SK-N-SH treated with all-trans-retinoic acid at 6 μM for 48 hours (cell line): ENCODE data around the gene PFKP.

ENCODE experiments used
- ARNTL ChIP-seq: fragments of 450-650 bp; formaldehyde crosslinking; IDR thresholded peaks from 2 replicates; pipeline ENCODE4 v1.5.0; 2020; ENCODE audit warnings: low read depth, mild to moderate bottlenecking, moderate library complexity, borderline replicate concordance
- CREB5 ChIP-seq: fragments of 250-450 bp; sonication (Bioruptor Pico); IDR thresholded peaks from 2 replicates; pipeline ENCODE4 v1.5.1; 2020; ENCODE audit warnings: low read depth, mild to moderate bottlenecking, moderate library complexity
- CSDC2 ChIP-seq: fragments of 250-450 bp; sonication (Bioruptor Pico); IDR thresholded peaks from 2 replicates; pipeline ENCODE4 v1.5.0; 2020; ENCODE audit warnings: mild to moderate bottlenecking, moderate library complexity
- CSRNP3 ChIP-seq: fragments of 250-450 bp; sonication (Bioruptor Pico); IDR thresholded peaks from 2 replicates; pipeline ENCODE4 v1.5.1; 2021; ENCODE audit warnings: mild to moderate bottlenecking, moderate library complexity
- GLIS3 ChIP-seq: fragments of 250-450 bp; sonication (Bioruptor Pico); IDR thresholded peaks from 2 replicates; pipeline ENCODE4 v1.5.0; 2020; ENCODE audit warnings: mild to moderate bottlenecking, moderate library complexity
- ISL1 ChIP-seq: fragments of 250-450 bp; sonication (Bioruptor Pico); IDR thresholded peaks from 2 replicates; pipeline ENCODE4 v2.1.2; 2022; ENCODE audit warnings: mild to moderate bottlenecking, moderate library complexity
- PPARA ChIP-seq: fragments of 250-450 bp; sonication (Bioruptor Pico); IDR thresholded peaks from 2 replicates; pipeline ENCODE4 v1.5.0; 2020; ENCODE audit warnings: mild to moderate bottlenecking, borderline replicate concordance
- RARB ChIP-seq: fragments of 250-450 bp; sonication (Bioruptor Pico); IDR thresholded peaks from 2 replicates; pipeline ENCODE4 v1.8.0; 2021; ENCODE audit warnings: mild to moderate bottlenecking, moderate library complexity
- SNAI2 ChIP-seq: fragments of 250-450 bp; sonication (Bioruptor Pico); IDR thresholded peaks from 2 replicates; pipeline ENCODE4 v1.5.0; 2020; ENCODE audit warnings: mild to moderate bottlenecking, moderate library complexity
- ZC3H10 ChIP-seq: fragments of 250-450 bp; sonication (Bioruptor Pico); IDR thresholded peaks from 2 replicates; pipeline ENCODE4 v1.5.1; 2021; ENCODE audit warnings: mild to moderate bottlenecking, moderate library complexity
- ZNF565 ChIP-seq: fragments of 450-650 bp; formaldehyde crosslinking; conservative IDR thresholded peaks from 2 replicates; pipeline ENCODE4 v1.5.0; 2020; ENCODE audit warnings: low read depth, mild to moderate bottlenecking, moderate library complexity
- ZNF8 ChIP-seq: fragments of 450-650 bp; formaldehyde crosslinking; IDR thresholded peaks from 2 replicates; pipeline ENCODE4 v1.5.0; 2020; ENCODE audit warnings: mild to moderate bottlenecking, moderate library complexity
- TF ChIP-seq, protein P1 (sequence below): fragments of 250-450 bp; sonication (Bioruptor Pico); IDR thresholded peaks from 2 replicates; pipeline ENCODE4 v1.8.0; 2020; ENCODE audit warnings: mild to moderate bottlenecking, moderate library complexity, borderline replicate concordance

DNA sequence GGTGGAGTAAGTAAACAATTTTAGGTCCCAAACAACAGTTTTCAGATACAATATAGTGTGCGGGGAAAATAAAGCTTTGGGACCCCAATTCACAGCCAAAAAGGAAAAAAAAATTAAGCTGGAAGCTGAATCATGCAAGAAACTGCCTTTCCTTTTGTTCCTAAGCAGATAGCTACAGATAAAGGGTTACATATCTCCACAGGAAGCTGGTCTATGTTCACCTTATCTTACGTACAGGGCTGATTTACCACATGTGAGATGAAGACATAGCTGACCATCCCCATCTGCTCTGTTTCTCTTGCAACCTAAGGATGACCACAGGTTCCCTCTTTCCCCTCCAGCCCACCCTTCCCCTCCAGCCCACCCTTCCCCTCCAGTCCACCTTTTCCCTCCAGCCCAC is 14.2 kb upstream of the PFKP start:
- TF ChIP-seq, protein P1, sequence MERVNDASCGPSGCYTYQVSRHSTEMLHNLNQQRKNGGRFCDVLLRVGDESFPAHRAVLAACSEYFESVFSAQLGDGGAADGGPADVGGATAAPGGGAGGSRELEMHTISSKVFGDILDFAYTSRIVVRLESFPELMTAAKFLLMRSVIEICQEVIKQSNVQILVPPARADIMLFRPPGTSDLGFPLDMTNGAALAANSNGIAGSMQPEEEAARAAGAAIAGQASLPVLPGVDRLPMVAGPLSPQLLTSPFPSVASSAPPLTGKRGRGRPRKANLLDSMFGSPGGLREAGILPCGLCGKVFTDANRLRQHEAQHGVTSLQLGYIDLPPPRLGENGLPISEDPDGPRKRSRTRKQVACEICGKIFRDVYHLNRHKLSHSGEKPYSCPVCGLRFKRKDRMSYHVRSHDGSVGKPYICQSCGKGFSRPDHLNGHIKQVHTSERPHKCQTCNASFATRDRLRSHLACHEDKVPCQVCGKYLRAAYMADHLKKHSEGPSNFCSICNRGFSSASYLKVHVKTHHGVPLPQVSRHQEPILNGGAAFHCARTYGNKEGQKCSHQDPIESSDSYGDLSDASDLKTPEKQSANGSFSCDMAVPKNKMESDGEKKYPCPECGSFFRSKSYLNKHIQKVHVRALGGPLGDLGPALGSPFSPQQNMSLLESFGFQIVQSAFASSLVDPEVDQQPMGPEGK: no peak
- TF ChIP-seq PPARA: no peak
- no peak for TF ChIP-seq GLIS3 (CRISPR knock-in tag)
- TF ChIP-seq CSRNP3 (CRISPR knock-in tag): no peak
- TF ChIP-seq ARNTL (CRISPR knock-in tag): no peak
- no peak for TF ChIP-seq CSDC2 (CRISPR knock-in tag)
- TF ChIP-seq ZNF8: no peak
- TF ChIP-seq CREB5: no peak
- TF ChIP-seq RARB (CRISPR knock-in tag): no peak
- TF ChIP-seq ZC3H10 (CRISPR knock-in tag): no peak
- no peak for TF ChIP-seq SNAI2 (CRISPR knock-in tag)
- TF ChIP-seq ZNF565 (CRISPR knock-in tag): no peak
- no peak for TF ChIP-seq ISL1 (CRISPR knock-in tag)
